Liver (tissue), 9 donors: ENCODE measurements around the gene MARCHF9. TPM values are rescaled to one million over a fixed set of nuclear protein-coding genes. Genes with fewer than 3 reads are reported as not detected.

ENCODE experiments used
- DNase-seq: peaks from one replicate; pipeline ENCODE4 v3.0.0-alpha.2; 2017; ENCODE audit warnings: low spot score
- H3K27ac ChIP-seq, 2 donors: one replicate each; pipeline ENCODE4 v1.7.0; 2013; ENCODE audit warnings: inconsistent platforms in 2 of 2, low read length in 2 of 2, control low read depth in 1 of 2, low read depth in 1 of 2, mild to moderate bottlenecking in 1 of 2
- H3K27me3 ChIP-seq, 4 donors: one replicate each; pipeline versions ENCODE4 v1.6.1 to v1.7.0; 2013; ENCODE audit warnings: low read length in 3 of 4, inconsistent platforms in 1 of 4, mild to moderate bottlenecking in 1 of 4, moderate library complexity in 1 of 4; ENCODE audit not compliant: control insufficient read depth in 4 of 4, insufficient read depth in 4 of 4
- H3K36me3 ChIP-seq, 4 donors: one replicate each; pipeline versions ENCODE4 v1.6.1 to v1.7.0; 2013; ENCODE audit warnings: low read length in 3 of 4, mild to moderate bottlenecking in 3 of 4, low read depth in 1 of 4, moderate library complexity in 1 of 4; ENCODE audit not compliant: control insufficient read depth in 4 of 4, insufficient read depth in 3 of 4
- H3K4me1 ChIP-seq, 4 donors: one replicate each; pipeline versions ENCODE4 v1.6.1 to v1.7.0; 2013; ENCODE audit warnings: low read length in 3 of 4, mild to moderate bottlenecking in 3 of 4, moderate library complexity in 1 of 4; ENCODE audit not compliant: control insufficient read depth in 4 of 4, insufficient read depth in 4 of 4
- H3K4me3 ChIP-seq, 3 donors: one replicate each; pipeline versions ENCODE4 v1.6.1 to v1.7.0; 2013; ENCODE audit warnings: low read length in 3 of 3, control low read depth in 1 of 3, low read depth in 1 of 3, mild to moderate bottlenecking in 1 of 3
- H3K9ac ChIP-seq, 2 donors: one replicate each; pipeline ENCODE4 v1.7.0; 2013; ENCODE audit warnings: low read length in 2 of 2, mild to moderate bottlenecking in 2 of 2, moderate library complexity in 2 of 2, control low read depth in 1 of 2, low read depth in 1 of 2
- H3K9me3 ChIP-seq, 4 donors: one replicate each; pipeline versions ENCODE4 v1.6.1 to v1.7.0; 2013; ENCODE audit warnings: low read length in 3 of 4; ENCODE audit not compliant: control insufficient read depth in 4 of 4
- ATF3 ChIP-seq: IDR thresholded peaks from 2 replicates; pipeline ENCODE4 v1.6.1; 2016; ENCODE audit warnings: antibody characterized with exemption
- CTCF ChIP-seq: fragments of 150-350 bp; IDR thresholded peaks from 2 replicates; pipeline ENCODE4 v1.5.1; 2017; ENCODE audit warnings: improper control_type of control experiment, low read depth, low read length; ENCODE audit not compliant: missing input control
- EGR1 ChIP-seq, 2 donors: IDR thresholded peaks; 2 replicates each; pipeline ENCODE4 v1.6.1; 2016 to 2018; ENCODE audit warnings: antibody characterized with exemption in 2 of 2, low read depth in 2 of 2
- FOXA1 ChIP-seq: IDR thresholded peaks from 2 replicates; pipeline ENCODE4 v1.6.1; 2016; ENCODE audit warnings: antibody characterized with exemption
- FOXA2 ChIP-seq: IDR thresholded peaks from 2 replicates; pipeline ENCODE4 v1.6.1; 2016; ENCODE audit warnings: antibody characterized with exemption
- GABPA ChIP-seq, 2 donors: IDR thresholded peaks in 1 of 2; conservative IDR thresholded peaks in 1 of 2; 2 replicates each; pipeline ENCODE4 v1.6.1; 2016; ENCODE audit warnings: antibody characterized with exemption in 2 of 2, mild to moderate bottlenecking in 1 of 2, moderate library complexity in 1 of 2
- HNF4G ChIP-seq: IDR thresholded peaks from 2 replicates; pipeline ENCODE4 v1.6.1; 2016; ENCODE audit warnings: antibody characterized with exemption
- JUND ChIP-seq, 2 donors: IDR thresholded peaks; 2 replicates each; pipeline ENCODE4 v1.6.1; 2016; ENCODE audit warnings: antibody characterized with exemption in 2 of 2
- MAX ChIP-seq: IDR thresholded peaks from 2 replicates; pipeline ENCODE4 v1.6.1; 2016; ENCODE audit warnings: antibody characterized with exemption
- REST ChIP-seq: IDR thresholded peaks from 2 replicates; pipeline ENCODE4 v1.6.1; 2016; ENCODE audit warnings: antibody characterized with exemption, mild to moderate bottlenecking
- RXRA ChIP-seq, 2 donors: IDR thresholded peaks; 2 replicates each; pipeline ENCODE4 v1.6.1; 2017 to 2018; ENCODE audit warnings: antibody characterized with exemption in 2 of 2, mild to moderate bottlenecking in 1 of 2
- TAF1 ChIP-seq: conservative IDR thresholded peaks from 2 replicates; pipeline ENCODE4 v1.6.1; 2016; ENCODE audit warnings: antibody characterized with exemption, mild to moderate bottlenecking
- YY1 ChIP-seq: IDR thresholded peaks from 2 replicates; pipeline ENCODE4 v1.6.1; 2016; ENCODE audit warnings: antibody characterized with exemption, mild to moderate bottlenecking
- ZBTB33 ChIP-seq: IDR thresholded peaks from 2 replicates; pipeline ENCODE4 v1.6.1; 2016; ENCODE audit warnings: antibody characterized with exemption
- WGBS: extraction: QIAGEN DNeasy Blood & Tissue Kit; methylation state at CpG from one replicate; pipeline ENCODE4 v1.1.7; 2013; 5-methylcytosine and 5-hydroxymethylcytosine counted together
- polyA plus RNA-seq, 2 donors: library from polyadenylated mRNA; stranded (reverse) in 1 of 2; unstranded in 1 of 2; fragments of 200-250 nt in 1 of 2; fragments of >200 nt in 1 of 2; fragmentation: Nextera tagmentation in 1 of 2; extraction: Ambion mirVana in 1 of 2; gene quantifications; one replicate each; pipeline versions ENCODE4 v1.2.1 to v1.2.3, GENCODE V29; 2013 to 2015
- total RNA-seq, 2 donors: library from RNA; depleted of rRNA; stranded (reverse); fragments of >200 nt; gene quantifications; one replicate each; pipeline ENCODE4 v1.2.3, GENCODE V29; 2014
- donor health status: healthy.
- donor health status: healthy.
- donor health status: healthy.
- donor health status: healthy.
- donor health status: healthy.

The MARCHF9 gene
- total and polyA plus RNA-seq, 4 donors, result 1.1 to 3.0 (median 2.2) TPM

- TF ChIP-seq JUND (IDR thresholded peaks at IDR 0.05), result no peak
- no peak for TF ChIP-seq FOXA1
- no peak for TF ChIP-seq RXRA (IDR thresholded peaks at IDR 0.05)
- no peak for TF ChIP-seq GABPA (IDR thresholded peaks at IDR 0.05 in 1 of 2, conservative IDR thresholded peaks at IDR 0.05 in 1 of 2)
- TF ChIP-seq ATF3, result no peak
- TF ChIP-seq EGR1 (IDR thresholded peaks at IDR 0.05; ENCODE audit: low read depth in 2 of 2), result no peak
- TF ChIP-seq FOXA2, result no peak
- no peak for TF ChIP-seq ZBTB33
- WGBS, result 4% methylated on average over 60 of the region's 60 CpGs
- no peak for DNase-seq
- Histone ChIP-seq H3K4me3 (peak overlapping the region in 2 of 3 donors; percentile 15 to 42), H3K27ac (no peak overlapping the region), H3K9me3 (no peaks in the 10 kb centered on the region), H3K27me3 (peaks cover 0 to 14% (median 6%) of the 10 kb centered on the region in 4 donors), H3K36me3 (peaks cover 7 to 19% (median 10%) of the 10 kb centered on the region in 4 donors), H3K4me1 (peaks cover 5 to 30% (median 20%) of the 10 kb centered on the region in 4 donors), H3K9ac (no peak overlapping the region)
Measured at GRCh38 chr12:57765003-57765697, 10.2 kb downstream of the MARCHF9 start.

GRCh38 chr12:57765698-57766463, 11.0 kb downstream of the MARCHF9 start:
- no peak overlapping the region for H3K9ac ChIP-seq
- H3K4me1 ChIP-seq, result peaks cover 6 to 30% (median 21%) of the 10 kb centered on the region in 4 donors
- WGBS, result 5% methylated on average over 40 of the region's 40 CpGs
- H3K36me3 ChIP-seq, result peaks cover 8 to 19% (median 13%) of the 10 kb centered on the region in 4 donors
- no peaks in the 10 kb centered on the region for H3K9me3 ChIP-seq
- H3K27ac ChIP-seq, result no peak overlapping the region
- H3K27me3 ChIP-seq, result peaks cover 0 to 14% (median 6%) of the 10 kb centered on the region in 4 donors
- H3K4me3 ChIP-seq, result peak overlapping the region in 1 of 3 donors; percentile 42
- TF ChIP-seq EGR1 (IDR thresholded peaks at IDR 0.05; ENCODE audit: low read depth in 2 of 2), result no peak
- TF ChIP-seq FOXA1, result no peak
- TF ChIP-seq HNF4G, result no peak
- no peak for TF ChIP-seq JUND (IDR thresholded peaks at IDR 0.05)
- TF ChIP-seq YY1, result no peak
- TF ChIP-seq ATF3, result no peak
- TF ChIP-seq TAF1, result no peak
- no peak for TF ChIP-seq REST
- no peak for TF ChIP-seq RXRA (IDR thresholded peaks at IDR 0.05)
- no peak for TF ChIP-seq ZBTB33
- no peak for TF ChIP-seq FOXA2
- no peak for TF ChIP-seq MAX
- TF ChIP-seq CTCF, result no peak
- DNase-seq, result no peak
